SIG-M5 (cell line): ENCODE measurements around the gene KCNV2.
A peak's percentile ranks its signal among the peaks of the same experiment; 100 is the strongest.

ENCODE experiments used
- DNase-seq: peaks from one replicate; lab custom pipeline; 2025; lab: John Stamatoyannopoulos, UW

Gene KCNV2

DNA sequence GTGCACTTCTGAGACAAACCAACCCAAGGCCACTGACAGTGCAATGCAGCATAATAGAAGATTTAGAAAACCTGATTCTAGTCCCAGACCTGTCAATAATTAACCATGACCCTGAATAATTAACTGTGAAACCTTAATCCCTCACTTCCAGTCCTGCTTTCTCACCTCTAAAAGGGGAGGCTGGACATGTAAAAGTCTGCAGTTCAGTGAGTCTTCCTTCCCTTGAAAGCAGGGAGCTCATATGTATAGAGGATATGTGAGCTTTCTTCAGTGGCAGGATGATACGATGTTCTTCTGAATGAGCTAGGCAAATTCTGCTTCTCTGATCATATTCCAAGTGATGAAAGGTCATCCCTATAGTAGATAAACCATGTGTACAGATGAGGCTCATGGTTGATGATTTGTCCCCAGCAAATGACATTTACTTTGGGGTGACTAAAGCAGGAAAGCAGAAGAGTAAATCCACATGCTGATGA, 2.9 kb downstream of the KCNV2 start:
- no peak for DNase-seq

DNA sequence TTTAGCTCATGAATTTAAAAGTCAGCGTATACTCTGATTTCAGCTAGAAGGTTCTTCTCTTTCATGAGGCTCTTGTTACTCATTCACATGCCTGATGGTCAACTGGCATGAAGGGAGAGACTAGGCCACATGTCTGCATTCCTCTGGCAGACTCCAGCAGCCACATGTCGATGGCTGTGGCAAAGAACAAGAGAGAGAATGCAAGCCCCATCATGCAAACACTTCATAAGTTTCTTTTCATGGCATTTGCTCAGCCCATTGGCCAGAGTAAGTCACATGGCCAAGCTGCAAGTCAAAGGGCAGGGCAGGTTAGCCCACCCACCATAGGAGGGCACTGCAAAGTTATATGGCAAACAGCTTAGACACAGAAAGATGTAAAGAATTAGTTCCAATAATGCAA, 5.4 kb downstream of the KCNV2 start:
- no peak for DNase-seq

DNA sequence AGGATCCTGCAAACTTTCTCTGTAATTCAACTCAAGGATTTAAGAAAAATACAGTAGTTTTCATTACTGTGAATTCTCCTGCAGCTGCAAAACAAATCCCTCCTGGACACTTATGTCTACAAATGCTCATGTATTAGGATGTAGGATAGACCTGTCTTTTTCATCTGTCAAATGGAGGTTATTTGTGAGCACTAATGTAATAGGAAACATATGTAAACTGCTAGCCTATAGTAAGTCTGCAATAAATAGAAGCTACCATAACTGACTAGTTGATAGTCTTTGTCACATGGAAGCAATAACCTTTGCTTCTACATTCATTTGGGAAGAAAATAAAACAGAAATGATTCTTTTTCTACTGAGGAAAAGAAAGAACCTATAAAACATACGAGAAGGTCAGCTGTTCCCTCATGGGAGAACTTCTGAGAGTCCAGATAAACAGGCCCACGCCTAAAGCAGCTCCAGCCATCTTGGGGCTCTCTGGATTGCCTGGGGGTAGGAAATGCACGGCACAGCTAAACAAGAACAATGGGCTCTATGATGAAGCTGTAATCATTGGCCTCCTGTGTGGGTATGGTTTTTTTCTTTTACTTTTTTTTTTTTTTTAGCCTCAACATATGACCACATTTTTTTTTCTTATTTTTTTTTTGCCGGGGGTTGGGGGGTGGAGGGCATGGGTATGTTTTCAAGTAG, 6.2 kb downstream of the KCNV2 start:
- DNase-seq: no peak

DNA sequence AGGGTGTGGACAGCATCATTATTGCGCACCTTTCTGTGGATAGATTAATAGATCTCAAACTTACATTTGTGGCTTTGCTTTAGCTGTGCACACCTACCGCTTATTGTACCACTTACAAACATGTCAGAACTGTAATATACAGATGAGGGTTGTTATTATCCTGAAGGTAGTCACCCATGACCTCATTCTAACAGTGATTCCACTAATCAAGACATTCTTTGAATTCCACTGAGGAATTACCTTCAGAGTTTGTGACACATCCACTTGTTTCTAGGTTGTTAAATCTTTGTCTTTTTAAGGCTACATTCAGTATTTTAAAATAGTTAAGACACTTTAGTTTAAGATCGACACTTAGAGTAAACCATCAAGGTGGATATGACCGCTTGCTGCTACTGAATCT, 7.8 kb downstream of the KCNV2 start:
- no peak for DNase-seq

DNA sequence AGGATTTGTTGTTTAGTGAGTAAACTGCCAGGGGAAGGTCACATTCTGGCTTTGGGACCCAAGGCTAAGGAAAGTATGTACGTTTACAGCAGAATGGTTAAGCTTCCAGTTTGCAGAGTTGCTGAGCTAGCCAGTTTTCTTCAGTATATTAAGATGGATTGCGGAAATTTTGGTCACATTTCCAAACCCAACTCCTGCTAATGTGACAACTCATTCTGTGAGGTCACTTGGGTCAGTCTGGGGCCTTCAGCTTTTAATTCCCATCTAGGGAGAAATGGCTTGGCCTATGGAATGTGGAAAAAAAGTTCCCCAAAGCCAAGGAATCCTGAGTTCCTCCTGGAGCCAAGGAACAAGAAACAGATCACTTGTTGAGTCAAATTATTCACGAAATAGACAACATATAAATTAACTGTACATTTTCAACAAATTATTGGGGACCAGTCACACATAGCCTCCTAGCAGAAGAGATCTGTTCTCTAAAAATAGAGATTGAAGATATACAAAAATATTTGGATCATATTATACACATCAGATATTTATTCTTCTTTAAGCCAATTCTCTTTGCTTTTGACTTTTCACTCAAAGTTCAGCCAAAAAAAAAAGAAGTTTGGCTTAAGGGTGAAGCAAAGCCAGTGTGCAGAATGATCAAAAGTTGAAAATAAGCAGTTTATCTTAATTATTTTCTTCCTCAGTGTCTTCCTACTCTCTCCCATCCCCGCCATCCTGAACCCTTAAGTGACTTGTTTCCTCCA, 8.8 kb downstream of the KCNV2 start:
- no peak for DNase-seq

DNA sequence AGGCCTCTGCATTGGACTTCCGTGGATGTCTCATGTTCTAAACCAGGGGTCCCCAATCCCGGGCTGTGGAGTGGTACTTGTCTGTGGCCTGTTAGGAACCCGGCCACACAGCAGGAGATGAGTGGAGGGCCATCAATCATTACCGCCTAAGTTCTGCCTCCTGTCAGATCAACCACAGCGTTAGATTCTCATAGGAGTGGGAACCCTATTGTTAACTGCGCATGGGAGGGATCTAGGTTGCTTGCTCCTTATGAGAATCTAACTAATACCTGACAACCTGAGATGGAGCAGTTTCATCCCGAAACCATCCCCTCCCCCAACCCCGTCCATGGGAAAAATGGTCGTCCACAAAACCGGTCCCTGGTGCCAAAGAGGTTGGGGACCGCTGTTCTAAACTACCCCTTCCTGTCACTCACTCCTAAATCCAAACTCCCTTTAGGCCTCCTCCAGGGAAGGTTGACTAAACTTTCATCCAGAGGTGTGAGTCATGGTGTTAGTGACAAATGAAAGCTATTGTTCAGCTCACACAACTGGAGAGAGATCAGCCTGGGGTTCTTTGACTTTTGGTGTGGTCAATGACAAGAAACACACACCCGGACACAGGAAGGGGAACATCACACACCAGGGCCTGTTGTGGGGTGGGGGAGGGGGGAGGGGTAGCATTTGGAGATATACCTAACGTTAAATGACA, 9.5 kb downstream of the KCNV2 start:
- no peak for DNase-seq

DNA sequence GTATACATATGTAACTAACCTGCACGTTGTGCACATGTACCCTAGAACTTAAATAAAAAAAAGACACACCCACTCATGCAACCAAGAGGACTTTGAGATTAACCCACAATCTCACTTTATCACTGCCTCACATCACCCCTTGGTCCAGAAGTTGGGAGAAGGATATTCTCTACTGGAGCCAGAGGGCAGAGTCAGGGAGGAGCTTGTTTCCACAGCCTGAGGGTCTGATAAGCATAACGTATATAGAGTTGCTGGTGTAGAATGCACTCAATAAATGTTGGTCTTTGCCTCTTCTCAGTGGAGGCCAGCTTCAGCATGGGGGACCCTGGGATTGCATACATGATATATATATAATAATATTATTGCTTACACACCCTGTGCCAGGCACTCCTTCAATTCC, 10.1 kb downstream of the KCNV2 start:
- no peak for DNase-seq

DNA sequence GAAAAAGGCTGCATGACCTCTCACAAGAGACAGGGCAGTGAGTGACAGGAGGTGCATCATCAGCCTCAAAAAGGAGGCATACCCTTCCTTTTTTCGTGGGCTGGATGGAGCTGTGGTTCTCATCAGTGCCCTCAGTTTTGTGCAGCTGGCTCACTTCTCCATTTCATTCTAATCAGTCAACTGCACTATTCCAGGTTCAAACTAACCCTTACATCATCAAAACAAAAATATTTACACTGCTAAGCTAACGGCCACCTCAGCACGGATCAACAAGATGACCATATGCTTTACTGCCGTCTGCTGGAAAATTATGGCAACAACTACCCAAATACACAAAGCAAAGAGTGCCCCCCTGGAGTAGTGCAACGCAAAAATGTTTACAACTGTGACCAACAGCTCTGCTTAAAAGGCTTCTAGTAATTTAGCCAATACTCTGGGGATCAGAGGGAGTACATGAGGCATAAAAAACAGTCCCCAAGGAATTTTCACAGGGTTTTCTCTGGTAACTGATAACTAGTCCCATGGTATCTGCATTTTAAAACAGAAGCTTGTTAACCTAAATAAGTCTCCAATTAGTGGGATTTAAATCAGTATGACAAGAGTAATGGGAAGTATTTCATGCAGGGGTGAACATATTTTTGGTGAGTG, 10.8 kb downstream of the KCNV2 start:
- DNase-seq: peak; percentile 14

DNA sequence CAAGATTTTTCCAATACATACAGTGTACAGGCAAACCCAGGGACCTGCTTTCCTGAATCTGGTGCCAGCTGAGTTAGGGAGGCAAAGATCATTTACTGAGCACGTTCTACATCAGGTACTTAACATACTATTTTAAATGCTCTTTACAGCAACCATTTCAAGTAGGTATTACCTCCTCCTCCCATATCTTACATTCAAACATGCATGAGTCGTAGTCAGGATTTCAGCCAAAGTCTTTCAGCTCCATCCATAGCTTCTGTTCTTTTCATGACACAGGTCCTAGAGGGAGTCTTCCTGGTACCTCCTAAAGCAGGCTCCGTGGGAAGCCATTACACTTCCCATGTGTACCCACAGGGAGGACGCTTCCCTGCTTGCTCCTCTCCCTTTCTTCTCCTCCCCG, 11.7 kb downstream of the KCNV2 start:
- DNase-seq: no peak

DNA sequence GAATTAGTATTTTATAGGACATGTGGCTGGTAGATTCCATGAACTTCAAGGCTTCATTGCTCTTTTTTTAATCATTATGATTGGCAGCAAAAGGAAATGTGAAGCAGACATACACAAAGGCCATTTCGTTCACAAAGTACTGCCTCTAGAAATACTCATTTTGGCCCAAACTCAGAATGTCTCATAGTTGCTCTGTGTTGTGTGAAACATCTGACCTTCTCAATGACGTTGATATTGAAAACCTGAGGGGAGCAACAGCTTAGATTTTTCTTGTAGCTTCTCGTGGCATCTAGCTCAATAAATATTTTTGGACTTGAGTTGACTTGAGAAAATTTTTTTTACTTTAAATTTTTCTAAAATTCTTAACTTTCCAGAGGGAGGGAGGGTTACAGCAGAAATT, 12.4 kb downstream of the KCNV2 start:
- no peak for DNase-seq

DNA sequence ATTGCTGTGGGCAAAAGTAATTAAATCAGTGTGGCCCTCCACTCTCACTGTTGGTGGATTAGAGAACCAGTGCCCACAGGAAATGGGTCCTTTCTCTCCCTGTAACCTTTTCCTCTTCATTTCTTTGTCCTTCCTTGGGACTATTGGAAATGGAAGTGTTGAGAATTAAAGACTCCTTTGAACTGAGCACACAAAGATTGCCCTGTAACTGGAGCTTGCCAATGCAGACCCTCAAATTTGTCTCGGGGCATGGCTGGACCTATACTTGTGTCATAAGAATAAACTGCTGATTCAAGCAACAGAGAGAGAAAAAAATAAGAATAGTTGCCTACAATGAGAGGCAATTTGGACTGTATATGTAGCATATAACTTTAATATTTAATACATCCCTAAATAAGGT, 13.7 kb downstream of the KCNV2 start:
- no peak for DNase-seq

DNA sequence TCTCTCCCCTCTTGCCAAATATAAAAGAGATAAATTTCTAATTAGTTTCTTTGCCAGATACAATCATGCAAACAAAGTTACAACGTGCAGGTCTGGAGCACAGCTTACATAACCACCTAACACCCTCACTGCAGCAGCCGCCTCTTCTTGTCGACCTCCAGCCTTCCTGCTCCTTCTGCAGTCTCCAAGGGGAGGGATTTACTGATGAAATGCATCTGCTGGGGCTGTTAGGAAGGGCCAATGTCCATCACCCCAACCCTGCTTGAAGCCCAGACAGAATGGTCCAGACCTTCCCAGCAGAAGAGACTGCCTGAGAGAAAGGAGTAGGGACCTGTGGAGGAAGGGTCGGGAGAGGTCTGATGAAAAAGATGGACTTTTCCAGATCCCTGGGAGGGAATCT, 15.2 kb downstream of the KCNV2 start:
- DNase-seq: no peak

DNA sequence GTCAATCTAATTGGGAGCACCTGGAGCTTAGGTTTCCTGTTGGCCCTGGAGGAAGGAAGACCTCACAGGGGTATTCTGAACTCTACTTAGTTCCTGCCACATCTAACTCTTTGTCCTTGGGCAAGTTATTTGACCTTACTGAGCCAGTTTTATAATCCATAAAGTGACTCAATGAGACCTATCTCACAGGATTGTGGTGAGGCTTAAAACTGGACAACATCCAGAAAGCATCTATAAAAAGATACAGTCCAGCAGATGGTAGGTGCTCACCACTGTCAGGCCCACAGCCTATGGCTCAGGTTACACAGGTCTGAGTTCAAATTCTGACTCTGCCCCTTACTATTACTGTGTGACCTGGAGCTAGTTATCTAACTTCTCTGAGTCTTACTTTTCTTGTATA, 23.3 kb downstream of the KCNV2 start:
- no peak for DNase-seq

DNA sequence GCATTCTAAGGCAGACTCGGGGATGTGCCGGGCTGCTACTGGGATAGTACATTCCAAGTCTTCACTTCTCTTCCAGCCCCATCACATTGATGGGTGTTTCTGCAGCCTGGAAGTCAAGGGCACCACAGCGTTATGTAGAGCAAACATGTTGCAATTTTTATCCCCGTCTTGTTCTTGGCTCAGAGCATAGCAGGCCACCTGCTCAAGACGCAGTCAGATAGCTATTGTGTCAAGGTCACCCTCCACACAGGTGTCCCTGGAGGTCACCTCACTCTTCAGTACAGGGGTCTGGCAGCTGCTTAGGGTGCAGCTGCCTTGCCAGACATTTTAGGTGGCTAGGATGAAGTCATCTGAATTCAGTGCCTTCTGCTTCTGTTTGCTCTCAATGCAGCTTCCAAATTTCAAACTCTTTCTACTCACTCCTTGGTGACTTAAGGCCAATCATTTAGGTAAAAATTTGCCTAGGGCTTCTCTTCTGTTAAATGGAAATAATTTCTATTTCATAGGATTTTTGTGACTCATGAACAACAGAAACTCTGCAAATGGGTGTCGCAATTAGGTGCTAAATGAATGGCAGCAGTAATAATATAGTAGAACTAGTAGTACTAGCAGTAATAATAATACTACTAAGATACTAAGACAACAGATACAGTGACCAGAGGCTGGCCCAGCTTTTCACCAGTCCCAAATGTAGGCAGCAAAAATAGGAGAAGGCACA, 24.3 kb downstream of the KCNV2 start:
- DNase-seq: no peak

DNA sequence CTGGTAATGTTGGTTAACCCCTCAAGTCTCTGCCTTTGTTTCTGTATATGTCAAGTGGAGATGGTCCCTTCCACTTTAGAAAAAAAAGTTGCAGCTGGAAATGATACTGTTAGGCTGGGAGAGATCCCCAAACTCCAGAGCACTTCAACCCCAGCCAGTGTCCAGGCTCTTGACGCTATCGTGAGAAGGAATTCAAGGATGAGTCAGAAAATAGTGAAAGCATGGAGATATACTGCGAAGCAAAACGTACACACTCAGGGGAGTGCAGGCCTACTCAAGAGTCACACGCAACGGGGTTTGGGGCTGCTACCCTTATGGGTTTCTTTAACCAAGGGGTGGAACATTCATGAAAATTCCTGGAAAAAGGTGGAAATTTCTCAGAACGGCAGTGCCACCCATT, 24.9 kb downstream of the KCNV2 start:
- DNase-seq: no peak

DNA sequence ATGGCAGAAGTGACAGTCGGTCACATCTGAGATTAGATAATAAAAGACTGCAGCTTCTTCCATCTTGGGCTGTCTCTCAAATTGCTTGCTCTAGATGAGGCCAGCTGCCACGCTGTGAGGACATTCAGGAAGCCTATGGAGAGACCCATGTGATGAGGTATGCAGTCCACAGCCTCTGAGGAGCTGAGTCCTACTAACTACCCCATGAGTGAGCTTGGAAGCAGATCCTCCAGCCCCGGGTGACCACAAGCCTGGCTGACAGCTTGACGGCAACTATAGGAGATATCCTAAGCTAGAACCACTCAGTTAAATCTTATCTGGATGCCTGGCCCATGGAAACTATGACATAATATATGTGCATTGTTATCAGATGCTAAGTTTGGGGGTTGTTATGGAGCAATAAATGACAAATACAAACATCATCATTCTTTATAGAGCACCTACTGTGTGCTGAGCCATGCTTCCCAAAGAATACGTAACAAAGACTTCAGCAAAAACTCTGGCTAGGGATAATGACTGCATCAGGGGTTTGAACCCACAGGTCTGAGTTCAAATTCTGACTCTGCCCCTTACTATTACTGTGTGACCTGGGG, 26.7 kb downstream of the KCNV2 start:
- DNase-seq: no peak

DNA sequence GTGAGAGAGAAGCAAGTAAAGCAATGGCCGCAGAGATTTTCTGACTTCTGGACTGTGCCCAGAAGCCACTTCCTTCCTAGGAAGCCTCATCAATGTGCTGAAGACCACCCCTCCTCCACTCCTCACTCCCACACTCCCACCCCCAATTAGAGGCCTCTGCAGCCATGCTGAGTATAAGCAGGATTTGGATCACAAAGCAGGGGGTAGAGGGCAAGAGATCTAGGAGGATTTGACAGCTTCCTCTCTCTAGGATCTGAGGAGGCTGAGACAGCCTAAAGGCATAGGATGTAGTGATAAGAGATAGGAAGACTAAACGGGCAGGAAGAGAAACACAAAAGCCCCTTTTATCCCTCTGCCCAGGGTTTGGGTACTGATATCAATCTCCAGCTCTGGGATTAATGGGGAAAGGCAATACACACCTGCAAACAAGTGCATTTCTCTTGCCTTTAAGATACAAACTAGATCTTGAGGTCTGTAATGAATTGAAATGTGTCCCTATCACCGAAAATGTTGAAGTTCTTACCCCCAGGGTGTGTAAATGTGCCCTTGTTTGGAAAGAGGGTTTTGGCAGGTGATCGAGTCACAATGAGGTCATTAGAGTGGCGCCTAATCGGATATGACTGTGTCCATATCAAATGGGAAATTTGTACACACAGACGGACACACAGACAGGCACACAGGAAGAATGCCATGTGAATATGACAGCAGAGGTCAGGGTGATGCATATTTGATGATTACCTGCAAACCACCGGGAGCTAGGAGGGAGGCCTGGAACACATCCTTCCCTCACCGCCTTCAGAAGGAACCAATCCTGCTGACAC, 28.5 kb downstream of the KCNV2 start:
- no peak for DNase-seq

DNA sequence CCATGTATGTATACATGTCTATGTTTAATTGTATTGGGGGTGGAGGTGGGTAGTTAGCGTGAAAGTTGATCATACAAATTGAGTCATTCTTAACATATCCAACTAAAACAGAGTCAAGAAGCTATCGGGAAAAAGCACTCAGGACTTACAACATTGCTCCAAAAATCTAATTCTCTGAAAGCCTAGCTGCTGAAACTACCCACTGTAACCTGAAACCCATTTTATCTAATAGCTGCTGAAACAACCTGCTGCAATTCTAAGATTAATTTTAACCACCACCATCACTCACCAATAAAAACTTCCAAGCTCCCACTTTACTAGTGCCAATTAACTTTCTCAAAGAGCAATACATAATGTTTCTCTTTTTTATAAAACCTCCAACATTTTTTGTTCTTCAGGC, 32.2 kb downstream of the KCNV2 start:
- no peak for DNase-seq

DNA sequence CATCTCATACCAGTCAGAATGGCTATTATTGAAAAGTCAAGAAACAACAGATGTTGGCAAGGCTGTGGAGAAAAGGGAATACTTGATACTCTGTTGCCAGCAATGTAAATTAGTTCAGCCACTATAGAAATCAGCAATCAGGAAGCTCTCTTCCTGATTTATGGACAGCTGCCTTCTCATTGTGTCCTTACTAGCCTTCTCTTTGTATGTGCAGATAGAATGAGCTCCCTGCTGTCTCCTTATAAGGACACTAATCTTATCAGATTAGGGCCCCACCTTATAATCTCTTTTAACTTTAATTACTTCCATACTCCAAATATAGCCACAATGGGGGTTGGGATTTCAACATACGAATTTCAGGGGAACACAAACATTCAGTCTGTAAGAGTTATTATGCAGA, 38.0 kb downstream of the KCNV2 start:
- no peak for DNase-seq

DNA sequence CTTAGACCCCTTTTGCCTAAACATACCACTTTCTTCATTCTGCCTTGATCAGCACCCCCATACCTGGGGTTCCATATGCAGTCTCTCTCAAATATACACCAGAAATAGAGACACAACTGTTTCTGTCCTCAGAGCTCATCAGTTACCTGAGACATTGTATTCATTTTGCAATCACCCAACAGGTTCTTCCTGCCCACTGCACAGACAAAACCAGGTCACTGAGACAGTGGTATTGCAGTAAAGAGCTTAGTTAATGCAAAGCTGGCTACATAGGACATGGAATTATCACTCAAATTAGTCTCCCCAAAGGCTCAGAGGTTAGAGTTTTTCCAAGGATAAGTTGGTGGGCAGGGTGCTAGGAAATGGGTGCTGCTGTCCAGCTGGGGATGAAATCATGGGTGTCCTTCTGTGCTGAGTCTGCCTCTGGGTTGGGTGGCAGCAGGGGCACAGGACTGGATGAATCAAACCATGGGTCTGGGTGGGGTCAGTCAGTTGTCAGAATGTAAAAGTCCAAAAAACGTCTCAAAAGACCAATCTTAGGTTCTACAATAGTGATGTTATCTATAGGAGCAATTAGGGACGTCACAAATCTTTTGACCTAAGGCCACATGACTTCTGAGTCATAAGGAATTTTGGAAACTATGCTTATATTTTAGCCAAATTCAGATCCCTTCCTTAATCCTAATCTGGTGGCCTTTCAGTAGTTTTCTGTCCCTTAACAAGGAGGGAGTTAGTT, 41.0 kb downstream of the KCNV2 start:
- DNase-seq: no peak
